Fibroblast of peridontal ligament (primary cell): ENCODE results near the gene DOCK2.
A peak's percentile ranks its signal among the peaks of the same experiment; 100 is the strongest.

Experiments
- DNase-seq: peaks from one replicate; pipeline ENCODE4 v3.0.0-alpha.2; 2010; ENCODE audit errors: extremely low read depth

Gene DOCK2

DNA sequence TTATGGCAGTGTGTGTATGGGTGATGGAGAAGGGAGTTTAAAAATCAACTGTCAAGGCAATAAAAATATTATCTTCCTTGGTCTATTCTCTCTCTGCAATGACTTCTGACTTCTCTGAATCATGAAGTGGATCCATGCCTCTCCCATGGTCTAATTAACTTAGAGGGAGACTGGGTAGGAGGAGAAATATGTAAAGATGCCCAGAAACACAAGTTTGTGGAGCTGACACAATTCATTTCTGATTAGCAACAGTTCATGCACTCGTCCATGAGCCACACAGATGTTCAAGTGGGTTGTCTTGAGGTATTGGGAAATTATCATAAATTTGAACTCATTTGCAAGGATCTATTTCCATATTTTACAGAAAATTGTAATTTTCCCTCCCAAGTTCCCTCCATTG is 305.1 kb downstream of the DOCK2 start:
- peak; percentile 71 for DNase-seq

DNA sequence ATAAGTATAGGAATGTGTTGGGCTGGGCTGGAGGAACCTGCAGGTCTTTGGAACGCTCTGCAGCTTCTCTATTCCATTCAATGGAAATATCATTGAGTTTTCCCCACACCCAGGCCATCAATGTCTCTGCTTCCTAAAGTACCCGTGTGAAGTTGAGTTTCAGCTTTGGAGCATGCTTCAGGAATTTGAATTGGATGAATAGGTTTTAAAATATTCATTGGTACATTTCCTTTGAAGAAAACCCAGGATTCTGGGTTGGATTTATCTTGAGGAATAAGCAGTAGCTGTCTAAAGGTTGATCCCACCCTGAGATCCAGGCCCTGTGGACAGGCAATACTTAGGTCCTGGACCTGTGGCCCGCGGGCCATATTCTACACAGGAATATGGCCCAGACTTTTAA is 306.0 kb downstream of the DOCK2 start:
- DNase-seq: no peak

DNA sequence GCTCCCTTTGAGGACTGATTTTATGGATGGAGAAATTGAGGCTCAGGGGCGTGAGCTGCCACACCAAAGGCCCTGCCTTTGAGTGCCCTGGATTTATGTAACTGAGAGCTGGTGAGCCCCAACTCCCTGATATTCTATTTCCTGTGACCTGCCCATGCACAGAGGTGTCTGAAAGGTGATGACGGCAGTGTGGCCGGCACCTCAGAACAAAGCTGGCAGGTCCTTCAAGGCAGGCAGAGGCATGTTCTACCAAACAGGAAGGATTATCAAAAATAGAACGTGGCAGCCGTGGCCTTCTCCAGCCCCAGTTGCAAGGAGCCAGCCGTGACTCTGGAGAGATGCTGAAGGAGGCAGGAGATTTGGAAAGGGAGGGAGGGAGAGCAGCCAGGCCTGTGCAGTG is 307.0 kb downstream of the DOCK2 start:
- DNase-seq: no peak

DNA sequence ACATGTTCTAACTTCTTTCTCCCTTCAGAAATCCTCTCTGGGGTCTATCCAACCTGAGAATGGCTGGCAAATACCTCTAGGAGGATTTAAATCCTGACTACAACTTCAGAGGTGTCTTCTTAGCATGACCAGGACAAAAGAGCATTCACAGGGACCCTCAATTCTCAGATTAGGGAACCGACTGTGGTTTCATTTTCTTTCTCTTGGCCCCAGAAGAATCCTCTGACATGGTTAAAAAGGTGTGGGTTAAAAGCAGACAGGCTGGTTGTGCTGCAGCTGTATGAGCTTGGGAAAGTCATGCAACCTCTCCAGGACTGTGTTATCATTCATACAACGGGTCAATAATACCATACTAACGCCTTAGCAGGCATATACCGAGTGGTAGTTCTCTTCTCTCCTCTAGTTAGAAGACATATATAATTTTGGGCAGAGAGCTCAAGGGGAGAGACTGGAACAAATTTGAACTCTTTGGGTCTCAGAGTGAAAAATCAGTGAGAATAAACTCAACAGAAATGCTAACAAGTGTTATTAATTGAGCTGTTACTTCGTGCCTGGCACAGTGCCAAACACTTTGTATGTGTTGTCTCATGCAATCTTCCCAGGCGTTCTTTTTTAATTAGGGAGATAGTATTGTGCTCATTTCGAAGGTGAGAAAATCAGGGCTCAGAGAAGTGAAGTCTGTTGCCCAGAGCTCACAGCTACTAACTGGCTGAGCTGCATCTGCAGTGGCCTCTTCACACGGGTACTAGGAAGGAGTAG is 308.0 kb downstream of the DOCK2 start:
- DNase-seq: no peak

DNA sequence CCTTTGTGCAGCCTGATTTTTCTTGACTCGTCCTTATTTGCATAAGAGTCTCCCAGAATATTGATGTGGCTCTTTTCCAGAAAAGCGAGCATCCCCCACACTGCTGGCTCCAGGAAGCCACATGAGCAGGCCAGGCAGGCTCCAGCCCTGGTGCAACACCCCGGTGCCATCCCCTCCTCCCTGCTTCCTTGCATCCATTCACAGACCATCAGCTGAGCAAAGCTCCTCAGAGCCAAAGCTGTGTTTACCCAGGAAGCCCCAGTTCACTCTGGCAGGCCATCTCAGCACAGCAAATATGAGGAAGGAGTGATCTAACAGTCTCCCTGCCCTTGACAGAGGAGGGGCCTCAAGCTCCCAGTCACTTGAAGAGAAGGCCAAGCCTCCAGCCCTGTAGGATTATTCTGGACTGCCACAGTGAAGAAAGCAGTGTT is 308.8 kb downstream of the DOCK2 start:
- DNase-seq: peak; percentile 95

DNA sequence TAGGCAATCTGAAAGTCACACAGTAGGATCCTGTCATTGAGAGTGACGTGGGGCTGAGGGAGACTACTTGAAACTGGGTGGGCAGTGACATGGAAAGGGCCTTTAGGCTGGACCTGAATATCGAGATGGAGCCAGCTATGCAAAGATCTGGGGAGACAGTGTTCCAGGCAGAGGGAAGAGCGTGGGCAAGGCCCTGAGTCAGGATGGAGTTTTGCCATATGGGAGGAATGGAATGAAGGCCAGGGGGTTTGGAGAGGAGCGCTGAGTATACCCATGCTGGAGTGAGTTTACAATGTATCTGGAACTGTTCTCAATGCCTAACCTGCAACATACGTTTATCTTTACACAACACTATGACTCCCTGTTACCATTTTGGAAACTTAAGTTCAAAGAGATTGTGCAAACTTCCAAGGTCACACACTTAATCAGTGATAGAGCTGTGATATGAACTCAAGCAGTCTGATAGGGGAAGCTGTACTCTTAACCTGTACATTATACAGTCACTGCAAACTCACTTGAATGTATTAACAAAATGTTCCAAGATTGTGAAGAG is 309.7 kb downstream of the DOCK2 start:
- DNase-seq: no peak

DNA sequence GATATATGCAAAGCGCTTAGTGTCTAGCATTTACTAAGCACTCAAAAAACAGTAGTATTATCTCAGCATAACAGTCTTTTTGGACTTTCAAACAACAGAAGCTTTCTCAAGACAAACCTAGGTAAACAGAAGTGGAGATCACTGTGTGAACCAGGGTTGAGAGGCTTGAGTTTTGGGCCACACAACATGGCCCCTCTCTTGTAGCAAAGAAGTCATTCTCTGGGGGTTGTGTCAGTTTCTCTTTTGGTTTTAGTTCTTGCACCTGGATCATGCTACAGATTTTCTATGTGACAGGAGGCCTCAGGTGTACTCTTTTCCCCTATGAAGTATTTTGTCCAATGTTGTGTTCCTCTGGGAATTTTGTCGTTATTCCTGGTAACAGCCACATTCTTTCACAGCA is 313.3 kb downstream of the DOCK2 start:
- DNase-seq: no peak

DNA sequence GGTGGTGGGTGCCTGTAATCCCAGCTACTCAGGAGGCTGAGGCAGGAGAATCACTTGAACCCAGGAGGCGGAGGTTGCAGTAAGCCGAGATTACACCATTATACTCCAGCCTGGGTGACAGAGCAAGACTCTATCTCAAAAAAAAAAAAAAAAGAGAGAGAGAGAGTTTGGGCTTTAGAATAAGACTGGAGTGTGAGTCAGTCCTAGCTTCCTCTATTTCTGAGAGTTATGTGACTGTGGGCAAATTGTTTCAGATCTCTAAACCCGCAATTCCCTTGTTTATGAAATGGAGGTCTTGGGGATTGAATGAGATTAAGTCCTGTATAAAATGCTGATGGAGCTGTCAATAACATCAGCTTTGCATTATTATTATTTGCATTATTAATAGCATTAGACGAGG is 316.1 kb downstream of the DOCK2 start:
- peak; percentile 71 for DNase-seq

DNA sequence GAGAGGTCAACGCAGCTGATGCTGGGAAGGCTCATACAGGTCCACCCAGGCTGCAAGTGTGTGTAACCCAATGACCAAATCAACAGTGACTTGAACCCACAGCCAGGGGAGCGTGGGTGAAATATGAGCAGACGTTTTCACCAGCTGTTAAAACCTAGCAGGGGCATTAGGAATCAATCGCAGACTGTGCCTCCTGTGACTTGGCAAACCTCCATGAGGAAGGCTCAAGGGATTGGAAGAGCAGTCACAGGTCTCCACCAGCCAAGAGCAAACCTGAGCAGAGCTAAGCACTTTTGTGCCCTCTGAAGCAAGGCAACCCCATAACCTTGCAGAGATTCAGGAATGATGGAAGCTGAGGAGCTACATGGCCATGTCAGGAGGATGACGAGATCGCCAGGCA is 317.7 kb downstream of the DOCK2 start:
- DNase-seq: no peak

DNA sequence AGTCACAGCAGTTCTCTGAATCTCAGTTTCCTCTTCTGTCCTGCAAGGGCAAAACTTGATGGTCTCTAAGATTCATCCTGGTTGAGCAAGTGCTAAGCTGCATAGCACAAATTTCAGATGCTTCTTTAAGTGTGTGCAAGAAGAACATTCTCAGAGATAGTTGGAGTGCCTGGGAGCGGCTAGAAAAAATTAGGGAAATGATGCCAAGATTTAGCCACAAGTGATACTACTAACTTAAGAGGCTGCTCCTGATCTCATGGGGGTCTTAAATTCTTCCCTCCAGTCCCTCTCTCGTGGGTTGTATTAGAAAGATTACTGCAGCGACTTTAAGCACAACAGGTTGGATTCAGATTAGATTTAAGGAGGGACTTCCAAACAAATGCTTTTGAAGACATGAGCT is 319.1 kb downstream of the DOCK2 start:
- no peak for DNase-seq

DNA sequence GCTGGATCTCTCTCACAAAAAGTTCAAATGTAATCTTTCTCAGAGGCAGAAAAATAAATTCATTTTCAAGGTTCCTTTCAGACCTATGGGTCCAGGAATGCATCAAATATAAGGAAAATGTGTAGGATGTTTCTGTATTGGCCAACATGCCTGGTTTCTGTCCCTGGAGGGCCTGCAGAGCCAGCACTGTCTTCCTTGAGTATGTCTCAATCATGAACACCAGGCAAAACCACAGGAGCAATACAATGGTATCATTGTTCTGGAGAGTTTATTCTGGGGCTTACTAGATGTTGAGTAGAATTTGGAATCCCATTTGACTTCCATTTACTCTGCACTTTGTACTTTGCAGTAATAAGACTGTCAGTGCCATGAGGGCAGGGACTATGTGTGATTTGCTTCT is 319.7 kb downstream of the DOCK2 start:
- peak; percentile 43 for DNase-seq

DNA sequence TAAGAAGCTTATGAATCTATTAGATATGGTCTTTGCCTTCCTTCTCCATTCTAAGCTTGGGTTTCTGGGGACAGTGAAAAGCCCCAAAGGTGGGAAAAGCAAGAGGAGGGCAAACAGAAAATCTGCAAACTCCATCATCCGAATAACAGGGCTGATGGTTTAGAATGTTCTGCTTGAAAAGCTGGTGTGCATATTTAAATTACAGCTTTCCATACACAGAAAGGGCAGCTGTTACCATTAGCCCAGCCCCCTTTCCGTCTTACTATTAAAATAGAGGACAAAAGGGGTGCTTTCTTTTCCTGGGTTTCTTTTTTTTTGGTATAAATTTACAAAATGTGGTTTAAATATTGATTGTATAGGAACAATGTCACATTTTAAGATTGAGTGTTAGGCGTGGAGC is 321.2 kb downstream of the DOCK2 start:
- no peak for DNase-seq

DNA sequence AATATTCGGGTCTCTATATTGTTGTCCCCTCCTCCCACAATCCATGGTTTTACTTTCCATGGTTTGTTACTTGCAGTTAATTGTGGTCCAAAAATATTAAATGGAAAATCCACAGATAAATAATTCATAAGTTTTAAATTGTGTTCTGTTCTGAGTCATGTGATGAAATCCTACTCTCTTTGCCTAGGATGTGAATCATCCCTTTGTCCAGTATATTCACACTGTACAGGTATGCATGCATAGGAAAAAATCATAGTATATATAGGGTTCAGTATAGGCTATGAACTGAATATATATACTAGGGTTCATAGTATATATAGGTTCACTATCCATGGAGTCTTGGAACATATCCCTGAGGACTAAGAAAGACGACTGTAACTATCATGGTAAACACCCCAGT is 323.6 kb downstream of the DOCK2 start:
- no peak for DNase-seq

DNA sequence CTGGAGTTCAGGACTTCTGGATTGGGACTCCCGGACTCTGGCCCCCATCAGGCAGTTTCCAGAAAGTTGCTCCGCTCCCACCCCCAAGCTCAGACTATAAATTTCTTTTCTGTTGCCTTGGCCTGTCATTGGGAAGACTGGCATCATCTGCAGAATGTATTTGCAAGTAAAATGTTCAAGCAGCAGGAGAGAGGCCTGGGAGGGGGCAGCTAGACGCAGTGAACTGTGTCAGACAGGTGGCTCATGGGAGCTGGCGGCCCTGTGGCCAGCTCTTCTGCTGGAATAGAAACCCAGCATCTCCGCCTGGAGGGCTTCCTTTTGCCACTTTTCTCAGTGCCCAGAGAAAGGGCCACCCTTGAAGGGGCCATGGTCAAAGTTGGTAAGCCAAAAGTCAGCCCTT is 327.2 kb downstream of the DOCK2 start:
- no peak for DNase-seq

DNA sequence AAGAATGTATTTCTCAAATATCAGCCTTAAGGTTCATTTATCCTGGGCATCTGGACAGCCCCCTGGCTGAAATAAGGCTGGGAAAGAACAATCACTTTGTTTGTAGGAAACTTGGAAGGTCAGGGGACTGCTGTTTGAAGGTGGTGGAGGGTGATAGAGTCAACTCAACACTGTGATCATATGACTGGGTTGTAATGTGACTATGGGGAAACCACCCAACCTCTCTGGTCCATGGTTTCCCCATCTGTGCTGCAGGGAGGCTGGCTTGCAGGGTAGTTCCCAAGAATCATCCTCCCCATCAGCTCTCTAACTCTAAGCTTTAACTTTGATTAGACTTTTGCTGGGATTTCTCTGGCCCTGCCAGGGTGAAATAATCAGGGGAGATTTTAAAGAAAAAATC is 333.3 kb downstream of the DOCK2 start:
- no peak for DNase-seq

DNA sequence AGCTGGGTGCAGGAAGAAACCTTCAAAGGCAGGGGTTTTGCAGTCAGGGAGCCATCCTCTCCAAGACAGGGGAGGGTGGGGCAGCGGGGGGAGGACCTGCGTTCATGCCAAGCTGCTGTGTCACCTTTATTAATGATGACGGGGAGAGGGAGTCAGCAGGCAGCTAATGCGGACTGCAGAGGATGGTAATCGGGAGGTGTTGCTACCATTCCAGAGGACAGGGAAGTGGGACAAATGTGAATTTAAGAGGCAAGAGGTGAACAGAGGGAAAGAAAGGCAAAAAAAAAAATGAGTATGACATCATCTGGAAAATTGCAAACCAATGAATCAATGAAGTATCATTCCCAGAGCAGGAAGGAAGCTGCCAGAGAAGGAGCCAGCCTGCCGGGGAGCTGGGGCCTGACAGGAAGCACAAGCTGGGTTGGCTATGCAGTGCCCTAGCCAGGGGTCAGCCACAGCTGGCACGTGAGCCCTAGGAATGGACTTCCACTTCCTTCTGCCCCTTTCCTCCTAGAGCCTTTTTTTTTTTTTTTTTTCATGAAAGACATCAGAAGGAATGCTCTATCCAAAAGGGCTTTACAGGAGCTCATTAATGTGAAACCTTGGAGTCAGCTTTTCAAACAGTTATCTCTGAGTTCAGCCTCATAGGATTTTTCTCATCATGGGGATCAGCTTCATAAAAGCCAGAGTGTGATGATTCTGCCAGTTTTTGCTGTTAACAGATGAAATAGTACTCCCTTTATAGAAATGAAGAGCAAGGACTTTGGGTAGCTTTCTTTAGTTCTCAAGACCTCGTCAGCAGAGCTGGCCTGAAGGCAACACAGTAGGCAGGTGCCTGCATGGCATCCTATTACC is 334.1 kb downstream of the DOCK2 start:
- peak; percentile 74 for DNase-seq

DNA sequence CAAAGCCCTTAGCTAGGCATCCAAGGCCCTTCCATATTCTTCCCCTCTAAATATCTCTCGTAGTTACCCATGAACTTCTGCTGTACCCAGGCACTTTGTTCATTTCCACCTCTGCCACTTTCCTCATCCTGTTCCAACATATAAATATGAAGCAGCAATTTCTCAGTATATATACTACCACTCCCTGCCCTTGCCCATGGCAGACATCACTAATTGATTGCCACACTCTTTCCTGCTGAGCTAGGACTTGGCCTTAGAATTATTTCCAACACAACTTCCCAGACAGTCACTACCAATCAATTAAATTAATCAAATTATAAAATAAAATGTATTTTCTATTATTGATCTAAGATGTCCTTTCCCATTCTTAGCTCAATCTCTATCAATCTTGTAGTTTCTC is 334.7 kb downstream of the DOCK2 start:
- no peak for DNase-seq

DNA sequence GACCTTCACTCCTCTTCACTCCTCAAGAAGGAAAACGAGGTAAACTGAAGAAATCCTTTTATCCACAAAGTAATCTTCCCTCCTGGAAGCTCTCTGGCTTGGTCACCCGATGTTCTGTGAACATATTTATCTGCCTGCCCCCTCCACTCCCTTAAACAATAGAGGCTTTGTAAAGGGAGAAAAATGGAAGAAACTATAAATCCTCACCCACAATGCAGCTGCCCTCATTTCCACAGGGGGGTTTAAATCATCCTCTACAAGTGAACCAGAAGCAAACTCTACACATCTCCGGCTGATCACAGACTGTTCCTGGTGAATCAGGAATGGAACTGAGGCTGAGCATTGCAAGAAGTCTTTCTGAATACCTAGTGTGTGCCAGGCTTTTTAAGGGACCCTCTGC is 336.0 kb downstream of the DOCK2 start:
- DNase-seq: no peak

DNA sequence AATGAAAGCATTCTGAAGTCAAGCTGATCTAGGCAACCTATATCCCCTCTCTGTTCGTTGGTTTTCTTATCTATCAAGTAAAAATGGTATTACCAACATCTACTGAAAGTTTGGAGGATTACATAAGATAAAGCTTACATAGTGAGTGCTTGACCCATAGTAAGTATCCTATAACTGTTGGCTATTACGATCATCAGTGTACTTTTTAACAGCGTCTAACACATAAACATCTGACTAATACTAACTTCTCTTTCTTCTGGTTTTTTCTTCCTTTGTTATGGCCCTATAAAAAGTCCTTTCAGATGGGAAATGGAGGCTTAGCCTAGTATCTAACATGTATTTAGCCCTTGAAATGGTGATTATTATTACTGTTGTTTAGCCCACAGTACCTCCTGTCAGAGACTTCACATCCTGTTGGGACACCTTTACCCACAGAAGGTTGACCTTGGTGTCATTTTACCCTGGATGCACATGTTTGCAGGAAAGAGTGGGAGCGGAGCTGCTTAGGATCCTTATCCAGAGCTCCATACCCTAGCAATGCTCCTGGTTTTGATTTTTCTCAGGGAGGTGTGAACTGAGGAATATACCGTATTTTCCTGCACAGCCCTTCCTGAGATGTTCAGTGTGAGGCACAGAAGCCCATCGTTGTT is 337.2 kb downstream of the DOCK2 start:
- DNase-seq: no peak

DNA sequence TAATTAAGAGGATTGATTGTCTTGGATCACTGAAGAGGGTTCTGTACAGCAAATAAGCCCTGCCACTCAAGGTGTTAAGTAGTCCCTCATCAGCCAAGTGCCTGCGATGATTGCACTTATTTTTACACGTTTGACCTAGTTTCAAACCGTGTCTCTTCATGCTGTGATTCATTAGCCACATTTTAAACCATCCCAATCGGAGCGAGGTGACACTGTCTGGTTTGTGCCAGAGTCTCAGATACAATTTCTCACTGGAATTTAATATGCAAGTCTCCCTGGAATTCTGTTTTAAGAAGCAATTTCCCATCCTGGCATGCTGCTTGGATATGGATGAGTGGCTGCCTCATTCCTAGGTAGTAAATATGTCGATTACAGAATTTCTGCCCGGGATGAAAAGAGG is 341.6 kb downstream of the DOCK2 start:
- DNase-seq: peak; percentile 29

DNA sequence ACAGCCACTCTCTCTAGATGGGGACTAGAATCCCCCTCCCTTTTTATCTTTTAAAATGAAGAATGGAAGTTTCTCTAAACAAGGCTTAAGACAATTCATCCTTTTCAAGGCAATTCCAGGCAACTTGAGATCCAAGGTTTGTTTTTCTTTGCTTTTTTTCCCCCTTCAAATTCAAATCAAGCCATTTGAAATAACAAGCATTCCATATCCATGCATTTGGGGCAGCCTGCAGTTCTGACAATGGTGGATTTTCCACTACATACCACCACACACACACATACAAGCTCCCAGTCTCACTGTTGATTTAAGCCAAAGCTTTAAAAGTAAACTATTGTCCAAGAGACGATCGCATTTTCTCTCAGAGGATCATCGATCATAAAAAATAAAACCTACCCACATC is 342.8 kb downstream of the DOCK2 start:
- peak; percentile 39 for DNase-seq

DNA sequence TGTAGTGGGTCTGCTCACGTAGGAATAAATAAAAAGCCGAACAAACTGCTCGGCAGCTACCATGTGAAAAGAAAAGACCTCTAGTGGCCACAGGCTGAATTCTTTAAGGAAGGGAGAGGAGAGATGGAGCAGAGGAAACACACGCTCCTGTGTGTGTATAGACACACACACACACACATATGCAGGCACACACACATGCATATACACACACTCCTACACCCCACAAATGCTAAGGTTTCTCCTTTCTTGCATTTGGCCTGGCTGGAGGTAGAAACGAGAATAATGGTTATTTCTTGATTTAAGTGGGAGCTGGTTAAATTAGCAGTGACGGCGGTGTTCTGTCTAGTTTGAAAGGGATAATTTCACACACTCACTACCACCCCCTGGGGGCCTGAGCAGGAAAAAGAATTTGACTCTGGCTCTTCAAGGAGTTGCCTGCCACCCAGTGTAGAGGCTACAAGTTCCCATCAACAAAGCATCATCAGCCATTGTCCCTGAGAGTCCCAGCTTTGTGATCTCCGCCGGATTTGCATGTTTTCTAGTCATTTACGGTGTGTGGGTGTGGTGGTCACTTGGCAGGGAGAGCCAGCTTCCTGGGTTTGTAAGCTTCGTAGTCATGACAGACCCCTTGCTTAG is 343.5 kb downstream of the DOCK2 start, which contains the start of gene INSYN2B:
Gene INSYN2B (minus strand): TSS at position 78 of the 636 bp plus-strand sequence. CDS start 96,597 bp downstream, outside the sequence.
- DNase-seq: peak; percentile 94
